ENCODE measurements around the gene SPATA33. TPM values are rescaled to one million over a fixed set of nuclear protein-coding genes. Genes with fewer than 3 reads are reported as not detected.

The SPATA33 gene
- total RNA-seq, 1 donor from 2014 or later = 8.5 TPM

DNA sequence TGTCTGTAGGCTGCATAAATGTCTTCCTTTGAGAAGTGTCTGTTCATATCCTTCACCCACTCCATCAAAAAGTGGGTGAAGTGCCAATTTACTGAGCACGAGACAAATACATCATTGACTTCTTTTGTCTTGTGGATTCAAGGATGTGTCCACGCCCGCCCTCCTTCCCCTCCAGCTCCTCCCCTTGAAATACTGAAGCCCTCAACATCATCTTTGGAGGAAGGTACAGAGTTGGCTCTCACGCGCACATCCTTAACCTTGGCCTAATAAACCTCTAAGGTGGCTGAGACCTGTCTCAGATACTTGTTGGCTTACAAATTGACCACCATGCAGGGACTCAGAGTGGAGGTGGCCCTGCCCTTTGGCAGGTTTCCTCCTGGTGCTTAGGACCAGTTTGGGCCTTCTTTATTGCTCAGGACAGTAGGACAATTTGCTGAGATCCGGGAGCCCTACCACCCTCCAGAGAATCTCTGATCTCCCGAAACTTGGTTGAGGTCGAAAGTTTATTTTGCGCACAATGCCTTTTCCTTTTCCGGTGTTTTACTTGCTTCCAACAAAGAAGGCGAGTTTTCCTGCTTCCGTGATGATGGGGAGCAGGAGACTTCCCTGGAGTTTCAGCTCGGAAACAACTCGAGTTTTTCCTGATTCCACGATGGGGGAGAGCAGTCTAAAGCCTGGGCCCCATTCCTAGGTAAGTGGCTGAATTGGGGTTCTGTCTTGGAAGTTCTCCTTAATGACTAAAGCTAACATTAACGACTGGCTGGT is 14.7 kb downstream of the SPATA33 start:
- DNase-seq (no peak), ATAC-seq (ENCODE audit: low read depth) (no peak)
- TF ChIP-seq, protein P1, sequence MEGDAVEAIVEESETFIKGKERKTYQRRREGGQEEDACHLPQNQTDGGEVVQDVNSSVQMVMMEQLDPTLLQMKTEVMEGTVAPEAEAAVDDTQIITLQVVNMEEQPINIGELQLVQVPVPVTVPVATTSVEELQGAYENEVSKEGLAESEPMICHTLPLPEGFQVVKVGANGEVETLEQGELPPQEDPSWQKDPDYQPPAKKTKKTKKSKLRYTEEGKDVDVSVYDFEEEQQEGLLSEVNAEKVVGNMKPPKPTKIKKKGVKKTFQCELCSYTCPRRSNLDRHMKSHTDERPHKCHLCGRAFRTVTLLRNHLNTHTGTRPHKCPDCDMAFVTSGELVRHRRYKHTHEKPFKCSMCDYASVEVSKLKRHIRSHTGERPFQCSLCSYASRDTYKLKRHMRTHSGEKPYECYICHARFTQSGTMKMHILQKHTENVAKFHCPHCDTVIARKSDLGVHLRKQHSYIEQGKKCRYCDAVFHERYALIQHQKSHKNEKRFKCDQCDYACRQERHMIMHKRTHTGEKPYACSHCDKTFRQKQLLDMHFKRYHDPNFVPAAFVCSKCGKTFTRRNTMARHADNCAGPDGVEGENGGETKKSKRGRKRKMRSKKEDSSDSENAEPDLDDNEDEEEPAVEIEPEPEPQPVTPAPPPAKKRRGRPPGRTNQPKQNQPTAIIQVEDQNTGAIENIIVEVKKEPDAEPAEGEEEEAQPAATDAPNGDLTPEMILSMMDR (IDR thresholded peaks at IDR 0.05) = no peak
- intact Hi-C loops (cut with micrococcal nuclease) = no loop called here
- H3K4me3 Mint-ChIP-seq = no peak overlapping the region
- ChIA-PET CTCF (no interaction called here), POLR2A (no interaction called here)
- H3K4me1 Mint-ChIP-seq = peaks cover 2% of the 10 kb centered on the region
- no peaks in the 10 kb centered on the region for H3K9me3 Mint-ChIP-seq
- no peaks in the 10 kb centered on the region for H3K27me3 Mint-ChIP-seq
- no peaks in the 10 kb centered on the region for H3K36me3 Mint-ChIP-seq (ENCODE audit: low read depth)
- H3K27ac Mint-ChIP-seq = no peak overlapping the region

DNA sequence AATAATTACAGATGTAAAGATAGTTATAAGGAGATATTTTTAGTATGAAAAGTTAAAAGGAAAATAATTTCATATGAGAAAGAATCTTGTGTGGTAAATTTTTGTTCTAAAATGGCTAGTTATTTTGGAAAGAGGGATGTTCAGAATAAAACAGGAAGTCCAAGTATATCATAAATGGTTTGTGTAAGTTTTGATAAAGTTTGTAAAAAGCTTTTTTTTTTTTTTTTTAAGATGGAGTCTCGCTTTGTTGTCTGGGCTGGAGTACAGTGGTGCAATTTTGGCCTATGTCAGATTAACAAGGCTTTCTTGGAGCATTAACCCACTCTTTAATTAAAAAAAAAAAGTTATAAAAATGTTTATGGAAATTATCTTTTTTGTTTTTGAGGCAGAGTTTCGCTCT is 20.6 kb downstream of the SPATA33 start:
- intact Hi-C loops (cut with micrococcal nuclease) = no loop called here
- Mint-ChIP-seq H3K4me1 (no peaks in the 10 kb centered on the region), H3K27ac (no peak overlapping the region), H3K36me3 (ENCODE audit: low read depth) (no peaks in the 10 kb centered on the region), H3K9me3 (no peaks in the 10 kb centered on the region), H3K27me3 (no peaks in the 10 kb centered on the region), H3K4me3 (no peak overlapping the region)
- no peak for ATAC-seq (ENCODE audit: low read depth)
- ChIA-PET POLR2A (interaction anchor here (0.6 kb wide), 1 partner anchor 9 kb away, joined by 3 read pairs; no protein-coding TSS in a partner anchor), CTCF (no interaction called here)
- DNase-seq = no peak
- TF ChIP-seq, protein P1 (IDR thresholded peaks at IDR 0.05) = no peak

- intact Hi-C loops (cut with micrococcal nuclease) = loop anchor here (1.0 to 5.0 kb wide), 4 partner anchors 14 to 186 kb away; partner anchors contain the start of genes TCF25 and ZNF276
- H3K27me3 Mint-ChIP-seq = no peaks in the 10 kb centered on the region
- H3K4me1 Mint-ChIP-seq = peaks cover 18% of the 10 kb centered on the region
- CTCF ChIA-PET = interaction anchor here (1.0 to 2.1 kb wide), 2 partner anchors 14 to 28 kb away, joined by 3 to 5 read pairs; partner anchors contain the start of genes CHMP1A and SPATA33
- TF ChIP-seq, protein P1 (IDR thresholded peaks at IDR 0.05) = no peak
- peak overlapping the region; percentile 63 for H3K4me3 Mint-ChIP-seq
- peaks cover 15% of the 10 kb centered on the region for H3K36me3 Mint-ChIP-seq (ENCODE audit: low read depth)
- no peak for DNase-seq
- POLR2A ChIA-PET = interaction anchor here (0.5 to 2.1 kb wide), 13 partner anchors 12 to 710 kb away, joined by 3 to 38 read pairs (median 4); partner anchors contain the start of genes CHMP1A, SPATA33 and TCF25
- H3K9me3 Mint-ChIP-seq = no peaks in the 10 kb centered on the region
- H3K27ac Mint-ChIP-seq = no peak overlapping the region
- no peak for ATAC-seq (ENCODE audit: low read depth)
Observed at GRCh38 chr16:89685916-89686315, 28.3 kb downstream of the SPATA33 start.

DNA sequence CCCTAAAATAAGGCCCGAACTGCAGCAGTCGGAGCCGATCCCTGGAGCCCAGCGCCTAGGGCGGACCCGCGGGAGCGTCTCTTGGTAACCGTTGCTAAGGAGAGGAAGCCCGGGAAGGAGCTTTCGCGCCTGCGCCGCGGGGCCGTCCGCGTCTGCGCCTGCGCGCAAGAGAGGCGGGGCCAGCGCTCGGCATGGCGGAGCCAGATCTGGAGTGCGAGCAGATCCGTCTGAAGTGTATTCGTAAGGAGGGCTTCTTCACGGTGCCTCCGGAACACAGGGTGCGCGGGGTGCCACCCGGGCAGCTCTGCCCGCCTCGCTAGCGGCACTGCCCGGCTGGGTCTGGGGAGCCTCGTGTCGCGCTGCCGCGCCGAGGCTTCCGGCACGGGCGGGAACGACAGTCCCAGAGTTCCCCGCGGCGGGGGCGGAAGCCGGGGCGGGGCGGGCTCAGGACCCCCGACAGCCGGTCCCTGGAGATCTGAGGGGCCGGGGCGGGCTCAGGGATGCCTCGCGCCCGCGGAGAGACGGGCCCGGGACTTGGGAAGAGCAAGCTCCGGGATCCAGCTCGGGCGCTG is 29.0 kb downstream of the SPATA33 start, which contains the start of gene CDK10:
CDK10 (plus strand) TSS at position 170 of the 572 bp plus-strand sequence; CDS start at position 192, 22 bp downstream.
- peaks cover 19% of the 10 kb centered on the region for H3K36me3 Mint-ChIP-seq (ENCODE audit: low read depth)
- intact Hi-C loops (cut with micrococcal nuclease) = loop anchor here (1.0 to 5.0 kb wide), 4 partner anchors 14 to 186 kb away; partner anchors contain the start of genes TCF25 and ZNF276
- peaks cover 18% of the 10 kb centered on the region for H3K4me1 Mint-ChIP-seq
- DNase-seq = peak; percentile 98
- H3K27ac Mint-ChIP-seq = peak within 1 kb of the TSS; percentile 90
- peak; percentile 91 for ATAC-seq (ENCODE audit: low read depth)
- CTCF ChIA-PET = interaction anchor here (1.0 to 2.1 kb wide), 2 partner anchors 14 to 29 kb away, joined by 3 to 5 read pairs; partner anchors contain the start of genes CHMP1A and SPATA33
- TF ChIP-seq, protein P1 (IDR thresholded peaks at IDR 0.05) = no peak
- POLR2A ChIA-PET = interaction anchor here (0.5 to 2.1 kb wide), 16 partner anchors 9 to 710 kb away, joined by 3 to 38 read pairs (median 4); partner anchors contain the start of genes CHMP1A, SPATA33 and TCF25
- no peaks in the 10 kb centered on the region for H3K27me3 Mint-ChIP-seq
- H3K9me3 Mint-ChIP-seq = no peaks in the 10 kb centered on the region
- peak within 1 kb of the TSS; percentile 93 for H3K4me3 Mint-ChIP-seq

Measured in activated B cell treated with CpG ODN at 0.5 μM for 24 hours (primary cell).